Activated CD4-positive, alpha-beta T cell treated with anti-CD3 and anti-CD28 coated beads, Interleukin-2, amount 10 ng/mL, durations not matched to agents 7 days and 5 days (primary cell): Measurements from ENCODE around the gene KLK15. TPM values are rescaled to one million over a fixed set of nuclear protein-coding genes. Genes with fewer than 3 reads are reported as not detected.

Experiments used
- CTCF ChIA-PET: fragments of 350-600 bp; sonication (Branson Sonifier 250); formaldehyde crosslinking; loops from one replicate; lab custom pipeline; 2021; ENCODE audit warnings: antibody characterized with exemption; lab: Charles Lee
- POLR2A ChIA-PET: fragments of 350-600 bp; sonication (Branson Sonifier 250); formaldehyde crosslinking; loops from one replicate; lab custom pipeline; 2021; ENCODE audit warnings: antibody characterized with exemption; lab: Charles Lee
- DNase-seq: peaks from one replicate; pipeline ENCODE4 v3.0.0-alpha.2; 2020
- H3K27ac Mint-ChIP-seq: one replicate; pipeline ENCODE4 v1.8.0; 2021; ENCODE audit warnings: mild to moderate bottlenecking, moderate library complexity, mixed read lengths
- H3K27me3 Mint-ChIP-seq: one replicate; pipeline ENCODE4 v1.8.0; 2021; ENCODE audit warnings: mixed read lengths
- H3K36me3 Mint-ChIP-seq: one replicate; pipeline ENCODE4 v1.8.0; 2021; ENCODE audit warnings: low read depth, mixed read lengths
- H3K4me1 Mint-ChIP-seq: one replicate; pipeline ENCODE4 v1.8.0; 2021; ENCODE audit warnings: mixed read lengths
- H3K4me3 Mint-ChIP-seq: one replicate; pipeline ENCODE4 v1.8.0; 2021; ENCODE audit warnings: mild to moderate bottlenecking, moderate library complexity, mixed read lengths
- H3K9me3 Mint-ChIP-seq: one replicate; pipeline ENCODE4 v1.8.0; 2021; ENCODE audit warnings: mixed read lengths
- total RNA-seq, 2 experiments: library from RNA; stranded (reverse); gene quantifications; one replicate each; pipeline ENCODE4 v1.2.3, GENCODE V29; 2021

The KLK15 gene, protein sequence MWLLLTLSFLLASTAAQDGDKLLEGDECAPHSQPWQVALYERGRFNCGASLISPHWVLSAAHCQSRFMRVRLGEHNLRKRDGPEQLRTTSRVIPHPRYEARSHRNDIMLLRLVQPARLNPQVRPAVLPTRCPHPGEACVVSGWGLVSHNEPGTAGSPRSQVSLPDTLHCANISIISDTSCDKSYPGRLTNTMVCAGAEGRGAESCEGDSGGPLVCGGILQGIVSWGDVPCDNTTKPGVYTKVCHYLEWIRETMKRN
- total RNA-seq: not detected

DNA sequence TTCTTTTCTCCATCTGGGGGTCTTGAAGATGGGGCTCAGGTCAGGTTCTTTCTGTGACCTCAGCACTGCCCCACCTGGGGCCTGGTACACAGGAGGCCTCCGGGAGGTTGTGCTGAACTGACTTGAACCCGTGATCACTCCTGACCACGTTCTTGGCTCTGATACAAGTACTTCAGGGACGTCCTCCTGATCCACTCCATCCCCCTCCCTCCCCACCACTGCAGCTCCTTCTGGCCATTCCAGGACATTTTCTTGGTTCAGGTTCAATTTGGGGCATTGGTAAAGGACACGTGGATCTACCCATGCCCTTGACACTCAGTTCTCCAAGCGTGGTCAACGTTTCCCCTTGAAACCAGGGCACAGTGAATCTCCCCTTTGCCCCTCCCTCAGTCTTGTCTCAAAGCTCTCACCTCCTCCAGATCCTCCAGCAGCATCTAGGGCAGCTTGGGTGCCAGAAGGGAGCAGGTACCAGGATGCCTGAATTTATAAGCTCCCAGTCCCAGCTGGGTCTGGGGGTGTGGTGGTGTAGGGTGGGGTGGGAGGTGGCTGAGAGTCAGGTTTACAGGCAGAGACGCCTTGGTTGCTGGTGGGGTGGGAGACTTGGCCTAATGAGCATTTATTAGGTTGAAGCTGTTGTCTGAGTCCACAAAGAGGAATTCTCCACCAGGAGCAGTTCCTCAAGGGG, at the start of gene KLK15:
TSS of gene KLK15 (minus strand) at position 458 of the 685 bp plus-strand sequence. CDS start 2,082 bp downstream, outside the sequence.
- no peaks in the 10 kb centered on the region for H3K36me3 Mint-ChIP-seq
- H3K9me3 Mint-ChIP-seq: no peaks in the 10 kb centered on the region
- H3K4me1 Mint-ChIP-seq: peaks cover 18% of the 10 kb centered on the region
- ChIA-PET CTCF (interaction anchor here (1.0 kb wide), 1 partner anchor 15 kb away, joined by 3 read pairs; no protein-coding TSS in a partner anchor), POLR2A (no interaction called here)
- H3K4me3 Mint-ChIP-seq: no peak within 1 kb of the TSS
- no peak for DNase-seq
- H3K27ac Mint-ChIP-seq: no peak within 1 kb of the TSS
- peaks cover 29% of the 10 kb centered on the region for H3K27me3 Mint-ChIP-seq

DNA sequence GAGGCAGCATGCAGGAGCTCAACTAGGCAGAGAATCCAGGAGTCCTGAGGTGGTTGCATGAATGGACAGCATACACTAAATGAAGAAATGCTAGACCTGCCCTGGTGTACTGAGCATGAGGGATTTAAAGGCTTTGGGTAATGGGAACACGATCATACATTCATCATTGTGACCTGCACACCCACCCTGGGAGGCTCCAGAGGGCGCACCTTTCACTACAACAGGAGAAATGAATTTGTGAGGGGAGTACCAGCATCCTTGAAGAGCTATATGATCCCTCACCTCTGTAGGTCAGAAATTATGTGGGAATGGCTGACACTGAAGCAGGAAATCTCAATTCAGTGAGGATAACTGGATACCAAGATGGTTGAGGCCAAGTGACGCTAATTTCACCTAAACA, 48.8 kb upstream of the KLK15 start:
- no peak overlapping the region for H3K27ac Mint-ChIP-seq
- no peak for DNase-seq
- H3K27me3 Mint-ChIP-seq: peaks cover 21% of the 10 kb centered on the region
- H3K36me3 Mint-ChIP-seq: no peaks in the 10 kb centered on the region
- no peaks in the 10 kb centered on the region for H3K9me3 Mint-ChIP-seq
- no peak overlapping the region for H3K4me3 Mint-ChIP-seq
- ChIA-PET CTCF (interaction anchor here (1.0 kb wide), 1 partner anchor 40 kb away, joined by 3 read pairs; no protein-coding TSS in a partner anchor), POLR2A (no interaction called here)
- H3K4me1 Mint-ChIP-seq: no peaks in the 10 kb centered on the region

DNA sequence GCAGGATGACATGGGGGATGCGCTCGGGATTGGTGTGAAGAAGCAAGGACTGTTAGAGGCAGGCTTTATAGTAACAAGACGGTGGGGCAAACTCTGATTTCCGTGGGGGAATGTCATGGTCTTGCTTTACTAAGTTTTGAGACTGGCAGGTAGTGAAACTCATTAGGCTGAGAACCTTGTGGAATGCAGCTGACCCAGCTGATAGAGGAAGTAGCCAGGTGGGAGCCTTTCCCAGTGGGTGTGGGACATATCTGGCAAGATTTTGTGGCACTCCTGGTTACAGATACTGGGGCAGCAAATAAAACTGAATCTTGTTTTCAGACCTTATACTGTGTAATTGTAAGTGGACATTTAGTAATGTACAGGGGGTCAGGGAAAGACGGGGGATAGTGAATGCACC, 46.9 kb upstream of the KLK15 start:
- ChIA-PET POLR2A (no interaction called here), CTCF (no interaction called here)
- Mint-ChIP-seq H3K27ac (no peak overlapping the region), H3K36me3 (no peaks in the 10 kb centered on the region), H3K9me3 (no peaks in the 10 kb centered on the region), H3K4me3 (no peak overlapping the region), H3K4me1 (no peaks in the 10 kb centered on the region), H3K27me3 (peaks cover 19% of the 10 kb centered on the region)
- no peak for DNase-seq

DNA sequence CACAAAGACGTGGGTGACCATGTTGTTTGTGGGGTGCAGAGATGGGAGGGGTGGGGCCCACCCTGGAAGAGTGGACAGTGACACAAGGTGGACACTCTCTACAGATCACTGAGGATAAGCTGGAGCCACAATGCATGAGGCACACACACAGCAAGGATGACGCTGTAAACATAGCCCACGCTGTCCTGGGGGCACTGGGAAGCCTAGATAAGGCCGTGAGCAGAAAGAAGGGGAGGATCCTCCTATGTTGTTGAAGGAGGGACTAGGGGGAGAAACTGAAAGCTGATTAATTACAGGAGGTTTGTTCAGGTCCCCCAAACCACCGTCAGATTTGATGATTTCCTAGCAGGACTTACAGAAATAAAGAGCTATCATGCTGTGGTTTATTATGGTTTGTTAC, 45.5 kb upstream of the KLK15 start:
- Mint-ChIP-seq H3K27ac (no peak overlapping the region), H3K27me3 (peaks cover 18% of the 10 kb centered on the region), H3K36me3 (no peaks in the 10 kb centered on the region), H3K9me3 (no peaks in the 10 kb centered on the region), H3K4me3 (no peak overlapping the region), H3K4me1 (no peaks in the 10 kb centered on the region)
- POLR2A ChIA-PET: no interaction called here
- CTCF ChIA-PET: no interaction called here
- no peak for DNase-seq

DNA sequence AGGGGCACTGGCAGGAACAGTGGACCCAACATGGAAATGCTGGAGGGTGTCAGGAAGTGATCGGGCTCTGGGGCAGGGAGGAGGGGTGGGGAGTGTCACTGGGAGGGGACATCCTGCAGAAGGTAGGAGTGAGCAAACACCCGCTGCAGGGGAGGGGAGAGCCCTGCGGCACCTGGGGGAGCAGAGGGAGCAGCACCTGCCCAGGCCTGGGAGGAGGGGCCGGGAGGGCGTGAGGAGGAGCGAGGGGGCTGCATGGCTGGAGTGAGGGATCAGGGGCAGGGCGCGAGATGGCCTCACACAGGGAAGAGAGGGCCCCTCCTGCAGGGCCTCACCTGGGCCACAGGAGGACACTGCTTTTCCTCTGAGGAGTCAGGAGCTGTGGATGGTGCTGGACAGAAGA, 44.0 kb upstream of the KLK15 start:
- Mint-ChIP-seq H3K27ac (no peak overlapping the region), H3K27me3 (peaks cover 18% of the 10 kb centered on the region), H3K9me3 (no peaks in the 10 kb centered on the region), H3K4me3 (no peak overlapping the region), H3K4me1 (no peaks in the 10 kb centered on the region), H3K36me3 (no peaks in the 10 kb centered on the region)
- DNase-seq: no peak
- CTCF ChIA-PET: no interaction called here
- POLR2A ChIA-PET: no interaction called here

DNA sequence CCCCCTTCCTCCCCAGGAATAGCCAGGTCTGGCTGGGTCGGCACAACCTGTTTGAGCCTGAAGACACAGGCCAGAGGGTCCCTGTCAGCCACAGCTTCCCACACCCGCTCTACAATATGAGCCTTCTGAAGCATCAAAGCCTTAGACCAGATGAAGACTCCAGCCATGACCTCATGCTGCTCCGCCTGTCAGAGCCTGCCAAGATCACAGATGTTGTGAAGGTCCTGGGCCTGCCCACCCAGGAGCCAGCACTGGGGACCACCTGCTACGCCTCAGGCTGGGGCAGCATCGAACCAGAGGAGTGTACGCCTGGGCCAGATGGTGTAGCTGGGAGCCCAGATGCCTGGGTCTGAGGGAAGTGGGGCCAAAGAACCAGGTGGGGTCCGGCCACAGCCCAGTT, 43.1 kb upstream of the KLK15 start:
- no peak for DNase-seq
- ChIA-PET CTCF (no interaction called here), POLR2A (no interaction called here)
- Mint-ChIP-seq H3K27me3 (peaks cover 16% of the 10 kb centered on the region), H3K4me3 (no peak overlapping the region), H3K4me1 (no peaks in the 10 kb centered on the region), H3K27ac (no peak overlapping the region), H3K9me3 (no peaks in the 10 kb centered on the region), H3K36me3 (no peaks in the 10 kb centered on the region)

DNA sequence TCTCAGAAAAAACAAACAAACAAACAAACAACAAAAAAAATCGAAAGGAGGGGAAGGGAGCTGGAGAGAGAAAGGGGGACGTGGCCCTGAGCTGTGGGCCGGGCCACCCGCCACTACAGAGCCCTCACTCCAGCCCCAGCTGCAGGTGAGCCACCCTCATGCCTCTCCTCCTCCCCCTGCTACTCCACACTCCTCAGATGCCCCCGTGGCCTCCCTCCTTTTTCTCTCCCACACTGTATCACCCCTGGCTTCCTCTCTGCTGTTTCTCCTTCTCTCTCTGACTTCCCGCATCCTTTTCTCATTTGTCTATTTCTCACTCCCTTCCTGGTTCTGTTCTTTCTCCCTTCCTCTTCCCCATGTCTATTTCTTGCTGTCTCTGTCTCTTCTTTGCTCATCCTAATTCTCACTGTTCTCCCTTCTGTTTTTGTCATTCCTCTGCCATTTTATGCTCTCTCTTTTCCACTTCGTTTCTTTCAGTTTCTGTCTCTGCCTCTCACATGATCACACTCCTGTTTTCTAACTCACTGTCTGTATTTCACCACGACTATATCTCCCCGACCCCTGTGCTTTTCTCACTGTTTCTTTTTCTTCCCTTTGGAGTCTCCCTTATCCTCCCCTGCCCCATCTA, 42.5 kb upstream of the KLK15 start:
- Mint-ChIP-seq H3K36me3 (no peaks in the 10 kb centered on the region), H3K4me3 (no peak overlapping the region), H3K4me1 (no peaks in the 10 kb centered on the region), H3K27ac (no peak overlapping the region), H3K9me3 (no peaks in the 10 kb centered on the region), H3K27me3 (peaks cover 20% of the 10 kb centered on the region)
- ChIA-PET POLR2A (no interaction called here), CTCF (interaction anchor here (1.1 kb wide), 1 partner anchor 12 kb away, joined by 3 read pairs; no protein-coding TSS in a partner anchor)
- no peak for DNase-seq

DNA sequence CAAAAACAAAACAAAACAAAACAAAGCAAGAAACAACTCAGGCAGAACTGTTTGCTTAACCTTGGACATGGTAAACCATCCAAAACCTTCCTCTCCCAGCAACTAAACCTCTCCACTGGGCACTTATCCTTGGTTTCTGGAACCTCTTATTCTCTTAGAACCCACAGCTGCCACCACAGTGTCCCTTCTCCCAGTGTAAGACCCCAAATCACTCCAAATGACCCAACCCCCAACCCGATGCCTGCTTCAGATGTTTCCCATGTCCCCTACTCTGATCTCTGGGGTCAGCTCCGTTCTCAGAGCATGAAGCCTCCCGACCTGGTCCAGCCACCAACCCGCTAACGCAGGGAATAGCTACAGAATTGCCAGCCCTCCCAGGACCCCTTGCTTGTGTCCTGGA, 40.8 kb upstream of the KLK15 start:
- H3K9me3 Mint-ChIP-seq: no peaks in the 10 kb centered on the region
- H3K4me3 Mint-ChIP-seq: no peak overlapping the region
- no peak for DNase-seq
- CTCF ChIA-PET: no interaction called here
- H3K27me3 Mint-ChIP-seq: peaks cover 11% of the 10 kb centered on the region
- no peaks in the 10 kb centered on the region for H3K4me1 Mint-ChIP-seq
- no peaks in the 10 kb centered on the region for H3K36me3 Mint-ChIP-seq
- POLR2A ChIA-PET: no interaction called here
- no peak overlapping the region for H3K27ac Mint-ChIP-seq

DNA sequence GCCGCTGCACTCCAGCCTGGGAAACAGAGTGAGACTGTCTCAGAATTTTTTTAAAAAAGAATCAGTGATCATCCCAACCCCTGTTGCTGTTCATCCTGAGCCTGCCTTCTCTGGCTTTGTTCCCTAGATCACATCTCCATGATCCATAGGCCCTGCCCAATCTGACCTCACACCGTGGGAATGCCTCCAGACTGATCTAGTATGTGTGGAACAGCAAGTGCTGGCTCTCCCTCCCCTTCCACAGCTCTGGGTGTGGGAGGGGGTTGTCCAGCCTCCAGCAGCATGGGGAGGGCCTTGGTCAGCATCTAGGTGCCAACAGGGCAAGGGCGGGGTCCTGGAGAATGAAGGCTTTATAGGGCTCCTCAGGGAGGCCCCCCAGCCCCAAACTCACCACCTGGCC, 39.7 kb upstream of the KLK15 start, which contains the start of gene KLK2:
TSS of gene KLK2 (plus strand) at position 384 of the 400 bp plus-strand sequence. CDS start 35 bp downstream, outside the sequence.
- Mint-ChIP-seq H3K36me3 (no peaks in the 10 kb centered on the region), H3K27ac (no peak within 1 kb of the TSS), H3K9me3 (no peaks in the 10 kb centered on the region), H3K4me1 (no peaks in the 10 kb centered on the region), H3K27me3 (peaks cover 14% of the 10 kb centered on the region), H3K4me3 (no peak within 1 kb of the TSS)
- CTCF ChIA-PET: no interaction called here
- POLR2A ChIA-PET: no interaction called here
- DNase-seq: no peak

DNA sequence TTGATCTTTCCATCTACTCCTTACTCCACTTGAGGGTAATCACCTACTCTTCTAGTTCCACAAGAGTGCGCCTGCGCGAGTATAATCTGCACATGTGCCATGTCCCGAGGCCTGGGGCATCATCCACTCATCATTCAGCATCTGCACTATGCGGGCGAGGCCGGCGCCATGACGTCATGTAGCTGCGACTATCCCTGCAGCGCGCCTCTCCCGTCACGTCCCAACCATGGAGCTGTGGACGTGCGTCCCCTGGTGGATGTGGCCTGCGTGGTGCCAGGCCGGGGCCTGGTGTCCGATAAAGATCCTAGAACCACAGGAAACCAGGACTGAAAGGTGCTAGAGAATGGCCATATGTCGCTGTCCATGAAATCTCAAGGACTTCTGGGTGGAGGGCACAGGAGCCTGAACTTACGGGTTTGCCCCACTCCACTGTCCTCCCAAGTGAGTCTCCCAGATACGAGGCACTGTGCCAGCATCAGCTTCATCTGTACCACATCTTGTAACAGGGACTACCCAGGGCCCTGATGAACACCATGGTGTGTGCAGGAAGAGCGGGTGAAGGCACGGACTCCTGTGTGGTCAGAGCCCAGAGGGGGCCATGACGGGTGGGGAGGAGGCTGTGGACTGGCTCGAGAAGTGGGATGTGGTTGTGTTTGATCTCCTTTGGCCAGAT, 37.2 kb upstream of the KLK15 start:
- CTCF ChIA-PET: no interaction called here
- Mint-ChIP-seq H3K4me3 (no peak overlapping the region), H3K36me3 (no peaks in the 10 kb centered on the region), H3K27me3 (peaks cover 24% of the 10 kb centered on the region), H3K9me3 (no peaks in the 10 kb centered on the region), H3K4me1 (no peaks in the 10 kb centered on the region), H3K27ac (no peak overlapping the region)
- DNase-seq: no peak
- POLR2A ChIA-PET: no interaction called here

DNA sequence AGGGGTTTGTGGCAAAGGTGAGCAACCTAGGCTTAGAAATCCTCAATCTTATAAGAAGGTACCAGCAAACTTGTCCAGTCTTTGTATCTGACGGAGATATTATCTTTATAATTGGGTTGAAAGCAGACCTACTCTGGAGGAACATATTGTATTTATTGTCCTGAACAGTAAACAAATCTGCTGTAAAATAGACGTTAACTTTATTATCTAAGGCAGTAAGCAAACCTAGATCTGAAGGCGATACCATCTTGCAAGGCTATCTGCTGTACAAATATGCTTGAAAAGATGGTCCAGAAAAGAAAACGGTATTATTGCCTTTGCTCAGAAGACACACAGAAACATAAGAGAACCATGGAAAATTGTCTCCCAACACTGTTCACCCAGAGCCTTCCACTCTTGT, 36.1 kb upstream of the KLK15 start:
- DNase-seq: no peak
- Mint-ChIP-seq H3K27me3 (peaks cover 28% of the 10 kb centered on the region), H3K36me3 (no peaks in the 10 kb centered on the region), H3K9me3 (no peaks in the 10 kb centered on the region), H3K4me1 (no peaks in the 10 kb centered on the region), H3K4me3 (no peak overlapping the region), H3K27ac (no peak overlapping the region)
- ChIA-PET POLR2A (no interaction called here), CTCF (no interaction called here)

DNA sequence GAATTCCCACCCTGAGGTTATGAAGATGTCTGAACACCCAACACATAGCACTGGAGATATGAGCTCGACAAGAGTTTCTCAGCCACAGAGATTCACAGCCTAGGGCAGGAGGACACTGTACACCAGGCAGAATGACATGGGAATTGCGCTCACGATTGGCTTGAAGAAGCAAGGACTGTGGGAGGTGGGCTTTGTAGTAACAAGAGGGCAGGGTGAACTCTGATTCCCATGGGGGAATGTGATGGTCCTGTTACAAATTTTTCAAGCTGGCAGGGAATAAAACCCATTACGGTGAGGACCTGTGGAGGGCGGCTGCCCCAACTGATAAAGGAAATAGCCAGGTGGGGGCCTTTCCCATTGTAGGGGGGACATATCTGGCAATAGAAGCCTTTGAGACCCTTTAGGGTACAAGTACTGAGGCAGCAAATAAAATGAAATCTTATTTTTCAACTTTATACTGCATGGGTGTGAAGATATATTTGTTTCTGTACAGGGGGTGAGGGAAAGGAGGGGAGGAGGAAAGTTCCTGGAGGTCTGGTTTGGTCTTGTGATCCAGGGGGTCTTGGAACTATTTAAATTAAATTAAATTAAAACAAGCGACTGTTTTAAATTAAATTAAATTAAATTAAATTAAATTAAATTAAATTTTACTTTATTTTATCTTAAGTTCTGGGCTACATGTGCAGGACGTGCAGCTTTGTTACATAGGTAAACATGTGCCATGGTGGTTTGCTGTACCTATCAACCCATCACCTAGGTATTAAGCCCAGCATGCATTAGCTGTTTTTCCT, 28.3 kb upstream of the KLK15 start:
- DNase-seq: no peak
- Mint-ChIP-seq H3K4me1 (no peaks in the 10 kb centered on the region), H3K9me3 (peaks cover 4% of the 10 kb centered on the region), H3K36me3 (no peaks in the 10 kb centered on the region), H3K27ac (no peak overlapping the region), H3K4me3 (no peak overlapping the region), H3K27me3 (peaks cover 31% of the 10 kb centered on the region)
- POLR2A ChIA-PET: no interaction called here
- CTCF ChIA-PET: no interaction called here
